Activated CD4-positive, alpha-beta T cell treated with anti-CD3 and anti-CD28 coated beads, Interleukin-2, Interleukin-4, amounts not matched to agents 100 ng/mL and 50 ng/mL, durations not matched to agents 16 hours and 8 hours (primary cell): ENCODE data around the gene RGS6.

Source experiments
- DNase-seq: peaks from one replicate; pipeline ENCODE4 v3.0.0-alpha.2; 2020; ENCODE audit warnings: low spot score

RGS6 gene

DNA sequence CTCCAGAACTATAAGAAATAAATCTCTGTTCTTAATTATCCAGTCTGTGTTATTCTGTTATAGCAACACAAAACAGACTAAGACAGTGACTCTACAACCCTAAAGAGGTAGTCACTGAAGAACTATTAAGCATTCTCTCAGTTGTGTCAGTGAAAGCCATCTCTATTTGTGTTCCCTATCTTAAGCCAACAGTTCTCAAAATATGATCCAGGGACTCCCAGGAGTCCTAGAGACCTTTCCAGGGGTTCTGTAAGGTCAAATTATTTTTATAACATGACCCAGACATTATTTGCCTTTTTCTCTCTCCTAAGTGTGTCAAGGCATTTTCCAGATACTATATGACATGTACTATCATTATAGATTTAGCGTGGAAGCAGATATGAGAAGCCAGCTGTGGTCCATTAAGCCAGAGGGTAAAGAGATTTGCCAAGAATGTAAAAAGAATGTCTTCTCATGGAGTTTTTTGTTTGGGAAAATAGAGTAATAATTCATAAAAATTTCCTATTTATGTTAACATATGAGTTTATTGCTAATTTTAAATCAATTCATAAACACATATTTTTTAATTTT is 315.8 kb downstream of the RGS6 start:
- DNase-seq = no peak

DNA sequence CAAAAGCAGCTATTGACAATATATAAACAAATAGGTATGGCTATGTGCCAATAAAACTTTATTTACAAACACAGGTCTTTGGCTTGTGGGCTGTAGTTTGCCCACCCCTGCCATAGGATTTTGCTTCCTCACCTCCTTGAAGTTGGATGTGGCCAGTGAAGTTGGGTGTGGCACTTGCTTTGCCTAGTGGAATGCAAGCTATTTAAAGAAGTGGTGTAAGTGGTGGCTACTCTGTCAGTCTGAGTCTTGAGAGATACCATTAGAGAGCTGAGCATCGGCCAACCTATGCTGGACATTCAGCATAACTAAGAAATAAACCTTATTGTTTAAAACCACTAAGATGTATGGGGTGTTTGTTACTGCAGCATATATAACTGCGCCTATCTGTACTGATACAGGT is 321.3 kb downstream of the RGS6 start:
- DNase-seq = no peak

DNA sequence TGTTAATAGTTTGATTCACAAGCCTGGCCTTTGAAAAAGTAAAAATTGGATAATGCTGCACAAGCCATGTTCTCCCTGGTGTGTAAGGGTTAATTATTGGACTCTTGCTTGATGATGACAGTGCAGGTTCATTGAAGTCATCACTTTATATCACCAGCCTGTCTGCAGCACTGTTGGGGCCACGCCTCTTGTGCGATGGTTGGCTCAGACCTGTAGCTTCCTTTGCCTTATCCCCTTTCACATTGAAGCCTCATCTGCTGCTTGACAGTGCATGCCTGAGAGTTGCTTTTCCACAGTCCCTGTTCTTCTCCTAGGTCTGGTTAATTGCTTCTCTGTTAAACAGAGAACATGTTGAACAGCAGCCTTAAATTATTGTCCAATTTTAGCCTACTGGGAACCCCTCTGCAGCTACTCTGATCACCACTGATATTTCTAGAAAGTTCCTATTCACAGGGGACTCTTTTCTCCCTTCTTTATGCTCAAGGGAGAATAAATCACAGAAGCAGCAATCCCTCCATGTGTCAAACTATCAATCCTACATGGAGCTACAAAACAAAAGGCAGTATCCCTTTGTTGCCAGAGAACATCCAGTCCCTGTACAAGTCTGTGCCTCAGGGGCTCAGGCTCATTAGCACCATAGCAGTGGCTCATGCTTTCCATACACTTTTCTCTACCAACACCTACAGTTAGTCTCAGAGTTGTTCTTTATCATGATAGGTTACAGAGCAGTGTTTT is 322.1 kb downstream of the RGS6 start:
- DNase-seq = no peak

DNA sequence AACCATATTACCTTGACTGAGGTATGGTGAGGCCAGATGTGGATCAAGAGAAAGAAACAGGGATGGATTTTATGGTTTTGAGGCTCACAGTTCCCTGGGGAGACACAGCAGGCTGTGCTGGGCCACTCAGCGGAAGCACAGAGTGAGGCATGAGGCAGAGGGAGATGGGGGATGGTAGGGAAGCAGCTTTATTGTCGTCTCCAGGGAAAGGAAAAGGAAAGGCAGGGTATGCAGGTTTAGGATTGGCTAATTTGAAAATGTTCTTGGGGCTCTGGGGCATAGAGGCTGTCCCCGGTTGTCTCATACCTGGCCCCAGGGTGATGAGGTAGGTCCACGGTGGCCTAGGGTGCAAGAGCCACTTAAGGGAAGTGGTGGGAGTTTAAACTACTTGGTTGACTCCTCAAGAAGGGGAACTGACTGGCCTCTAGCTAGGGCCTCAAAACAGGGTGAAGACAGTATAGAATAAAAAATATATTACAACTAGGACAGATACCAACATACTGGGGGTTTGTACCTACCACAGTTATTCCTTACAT is 322.8 kb downstream of the RGS6 start:
- DNase-seq = no peak

DNA sequence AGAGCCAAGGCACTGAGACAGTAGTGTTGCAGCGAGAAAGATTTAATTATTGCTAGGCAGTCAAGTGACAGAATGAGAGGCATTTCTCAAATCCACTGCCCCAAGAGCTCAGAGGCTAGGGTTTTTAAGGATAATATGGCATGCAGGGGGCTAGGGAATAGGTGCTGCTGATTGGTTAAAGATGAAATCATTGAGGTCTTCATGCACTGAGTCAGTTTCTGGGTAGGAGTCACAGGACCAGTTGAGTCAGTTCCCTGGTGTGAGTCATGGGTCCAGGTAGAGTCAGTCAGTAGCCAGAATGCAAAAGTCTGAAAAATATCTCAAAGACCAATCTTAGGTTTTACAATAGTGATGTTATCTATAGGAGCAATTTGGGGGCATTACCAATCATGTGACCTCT is 323.8 kb downstream of the RGS6 start:
- peak; percentile 15 for DNase-seq

DNA sequence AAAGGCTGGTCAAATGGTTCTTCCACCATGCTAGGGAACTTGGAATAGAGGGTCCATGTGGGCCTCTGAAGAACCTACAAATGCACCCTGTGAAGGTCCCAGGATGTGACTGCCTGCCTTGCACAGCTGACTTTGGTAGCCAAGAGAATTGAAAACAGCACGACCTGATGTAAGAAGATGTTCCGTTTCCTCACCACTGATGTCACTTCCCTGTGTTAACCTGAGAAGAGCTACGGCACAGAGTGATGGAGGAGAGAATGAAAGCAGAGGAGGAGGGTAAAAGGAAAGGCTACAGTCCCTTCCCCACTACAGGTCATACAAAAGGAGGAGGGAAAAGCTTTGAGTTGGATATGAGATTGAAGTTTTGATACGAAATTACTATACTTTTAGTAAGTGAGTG is 328.8 kb downstream of the RGS6 start:
- DNase-seq = no peak

DNA sequence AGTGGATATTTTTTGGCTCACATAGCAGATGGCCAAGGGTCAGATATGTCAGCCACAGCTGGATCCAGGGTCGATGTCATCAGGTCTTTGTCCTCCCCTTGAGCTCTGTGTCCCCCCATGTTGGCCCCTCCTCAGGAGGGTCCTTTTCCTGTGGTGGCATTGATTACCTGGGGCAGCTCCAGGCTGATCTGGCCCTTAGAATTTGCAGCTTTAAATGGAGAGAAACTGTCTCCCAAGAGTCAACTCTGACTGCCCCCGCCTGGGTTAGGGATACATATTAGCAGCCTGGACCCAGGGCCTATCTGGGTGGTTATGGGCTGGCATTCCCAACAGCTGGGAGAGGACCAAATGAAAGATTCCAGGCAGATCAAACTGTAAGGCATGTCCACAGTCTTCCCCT is 330.5 kb downstream of the RGS6 start:
- DNase-seq = no peak

DNA sequence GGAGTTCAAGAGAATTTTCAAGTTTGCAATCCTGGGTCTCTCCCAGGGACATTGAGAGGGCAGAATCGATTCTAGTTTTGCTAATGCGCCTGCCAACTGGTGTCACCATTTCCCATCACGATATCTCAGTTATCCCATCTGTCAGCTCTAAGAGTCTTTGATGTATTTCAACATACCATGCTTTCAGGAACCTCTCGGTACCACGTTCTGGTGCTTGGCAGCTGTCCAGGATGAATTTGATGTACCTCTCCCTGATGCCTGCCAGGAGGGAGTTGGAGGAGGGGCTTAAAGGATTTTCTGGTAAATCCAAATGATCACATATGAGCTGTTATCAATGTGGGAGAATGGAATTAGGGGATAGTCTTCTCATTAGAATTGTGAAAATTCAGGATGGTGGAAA is 332.5 kb downstream of the RGS6 start:
- DNase-seq = no peak

DNA sequence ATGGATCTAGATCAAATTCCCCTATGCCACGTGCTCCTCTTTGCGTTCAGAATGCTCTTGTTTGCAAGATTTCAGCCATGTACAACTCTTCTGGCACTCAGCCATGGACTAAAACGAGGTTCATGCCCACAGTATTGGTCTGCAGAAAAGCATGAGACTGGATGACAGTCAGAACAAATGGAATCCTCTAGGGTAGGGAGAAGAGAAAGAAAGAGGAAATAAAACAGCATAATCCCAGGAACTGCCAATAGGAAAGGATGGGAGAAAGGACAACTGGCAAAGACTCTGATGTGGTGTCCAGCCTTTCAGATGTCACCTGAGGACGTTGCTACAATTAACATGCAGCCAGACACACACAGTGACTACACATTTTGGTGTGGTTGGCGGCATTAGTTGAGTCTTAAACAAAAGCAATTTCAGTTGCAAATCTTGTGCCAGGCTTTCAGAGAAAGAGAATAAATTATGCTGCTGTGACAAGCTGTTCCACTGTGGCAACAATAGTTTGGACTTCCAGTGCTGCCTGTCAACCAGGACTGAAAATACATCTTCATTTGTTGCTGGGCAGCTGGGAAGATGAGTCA is 338.0 kb downstream of the RGS6 start:
- no peak for DNase-seq

DNA sequence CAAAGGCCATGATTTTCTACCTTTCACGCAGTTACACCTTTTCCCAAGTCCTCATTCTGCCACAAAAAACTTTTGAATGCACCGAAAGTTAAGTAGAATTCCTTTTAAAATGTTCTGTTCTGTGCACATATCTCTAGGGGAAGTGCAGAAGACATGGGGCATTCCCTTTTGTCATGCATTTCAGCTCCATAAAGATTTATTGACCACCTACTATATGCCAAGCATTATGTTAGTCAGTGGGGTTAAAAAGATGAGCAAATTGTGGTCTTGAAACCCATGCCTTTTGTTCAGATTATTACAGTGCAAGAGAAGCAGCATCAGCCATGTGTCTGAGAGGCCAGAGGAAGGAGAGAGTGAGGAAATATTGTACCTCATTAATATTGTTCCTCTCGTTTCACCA is 338.5 kb downstream of the RGS6 start:
- DNase-seq = no peak

DNA sequence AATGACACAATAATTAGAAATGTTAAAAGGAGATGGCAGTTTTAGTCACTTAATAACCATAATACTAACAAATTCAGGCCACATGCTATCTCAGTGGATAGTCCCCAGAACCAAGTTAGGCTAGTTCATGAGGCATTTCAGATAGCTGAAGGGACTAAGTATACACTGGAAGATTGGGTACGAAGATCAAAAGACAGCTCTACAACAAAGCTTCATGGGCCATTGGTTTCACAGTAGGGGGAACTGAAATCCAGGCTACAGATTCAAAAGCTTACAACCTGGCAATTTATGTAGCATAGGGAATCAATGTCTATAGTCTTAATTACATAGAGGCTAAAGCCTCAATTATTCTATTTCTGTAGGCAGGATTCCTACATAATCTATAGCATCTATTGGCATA is 343.0 kb downstream of the RGS6 start:
- no peak for DNase-seq

DNA sequence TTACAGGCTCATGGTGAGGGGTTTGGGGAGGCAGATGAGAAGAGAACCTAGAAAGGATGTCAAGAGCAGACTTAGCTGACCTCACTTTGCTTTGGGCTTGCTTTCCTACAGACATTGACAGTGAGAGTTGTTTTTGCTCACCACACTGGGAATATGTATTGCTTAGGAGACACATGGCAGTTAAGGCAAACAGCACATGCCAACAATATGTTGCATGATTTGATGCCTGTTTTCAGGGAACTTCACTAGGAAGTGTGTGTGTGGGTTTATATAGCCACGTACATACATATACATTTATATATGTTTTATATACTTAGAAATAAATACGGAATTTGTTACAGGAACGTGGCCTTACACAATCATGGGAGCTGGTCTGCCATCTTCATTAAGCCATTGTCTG is 346.1 kb downstream of the RGS6 start:
- DNase-seq = no peak

DNA sequence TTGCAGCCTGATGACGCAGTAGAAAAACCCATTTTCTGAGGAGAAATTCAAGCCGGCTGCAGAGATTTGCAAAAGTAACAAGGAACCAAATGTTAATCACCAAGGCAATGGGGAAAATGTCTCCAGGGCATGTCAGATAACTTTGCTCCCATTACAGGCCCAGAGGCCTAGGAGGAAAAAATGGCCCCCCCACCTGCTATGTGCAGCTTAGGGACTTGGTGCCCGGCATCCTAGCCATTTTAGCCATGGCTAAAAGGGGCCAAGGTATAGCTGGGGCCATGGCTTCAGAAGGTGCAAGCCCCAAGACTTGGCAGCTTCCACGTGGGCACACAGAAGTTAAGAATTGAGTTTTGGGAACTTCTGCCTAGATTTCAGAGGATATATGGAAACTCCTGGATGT is 351.9 kb downstream of the RGS6 start:
- DNase-seq = no peak

DNA sequence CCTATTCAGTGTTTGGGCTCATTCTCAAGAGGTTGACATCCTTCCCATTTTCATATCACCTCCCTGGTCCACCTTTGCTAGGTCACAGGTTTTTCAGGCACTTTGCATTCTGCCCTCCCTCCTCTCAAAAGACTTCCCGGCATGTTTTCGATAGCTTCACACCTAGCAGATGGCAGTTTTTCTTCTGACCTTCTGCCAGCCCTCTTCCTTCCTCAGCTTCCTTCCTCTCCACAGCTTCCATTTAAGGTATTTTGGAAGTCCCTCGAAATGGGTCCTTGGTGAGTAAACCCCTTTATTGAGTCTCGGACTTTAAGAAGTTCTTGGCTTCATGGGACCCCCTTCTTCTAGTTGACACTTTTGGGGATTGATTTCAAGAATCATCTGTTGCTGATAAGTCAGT is 358.0 kb downstream of the RGS6 start:
- DNase-seq = no peak

DNA sequence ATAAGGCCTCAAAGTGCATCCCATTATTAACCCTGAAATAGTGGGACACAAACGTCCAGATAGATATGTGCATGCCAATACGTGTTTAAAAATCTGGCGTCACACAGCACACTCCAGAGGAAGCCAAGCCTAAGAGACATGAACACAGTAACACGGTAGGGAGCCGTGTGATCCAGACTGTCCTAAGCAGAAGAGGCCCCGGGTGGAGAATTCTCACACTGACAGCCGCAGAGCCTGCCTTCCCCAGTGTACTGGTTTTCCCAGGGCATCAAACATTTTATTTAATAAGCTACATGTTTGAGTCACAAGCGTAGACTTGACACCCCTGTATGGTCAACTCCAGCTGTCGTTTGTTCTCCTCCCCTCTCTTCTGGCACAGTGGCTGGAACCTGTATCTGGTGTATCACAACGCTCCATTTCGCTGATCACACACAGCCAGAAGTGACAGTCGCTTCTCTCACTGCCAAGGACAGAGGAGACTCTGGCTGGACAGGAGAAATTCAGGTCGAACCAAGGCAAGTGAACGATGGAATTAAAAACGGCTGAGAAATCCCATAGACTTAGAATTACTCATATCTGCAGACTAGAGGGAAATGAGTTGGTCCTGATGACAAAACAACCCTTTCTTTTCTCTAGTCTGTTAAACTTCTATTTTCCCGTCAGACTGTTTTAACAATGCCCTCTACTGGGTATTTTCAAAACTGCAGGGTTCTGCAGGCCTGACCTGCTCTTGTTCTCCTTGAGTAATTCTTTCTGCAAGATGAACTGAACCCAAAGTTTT is 359.9 kb downstream of the RGS6 start:
- DNase-seq = peak; percentile 61

DNA sequence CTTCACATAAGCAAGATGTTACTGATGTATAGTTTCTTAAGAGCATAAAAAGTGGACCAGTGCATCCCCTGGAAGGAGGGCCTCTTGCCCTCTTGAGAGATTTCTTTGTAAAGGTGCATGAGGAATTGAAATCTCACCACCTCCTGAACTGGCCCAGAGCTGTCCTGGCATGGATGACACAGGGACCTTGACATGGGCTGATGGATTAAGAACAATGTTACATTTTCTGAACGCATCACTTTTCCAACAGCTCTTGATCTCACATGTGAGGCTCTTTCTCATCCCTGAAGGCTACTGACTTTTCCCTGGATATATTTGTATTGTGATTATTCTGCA is 360.4 kb downstream of the RGS6 start:
- DNase-seq = no peak

DNA sequence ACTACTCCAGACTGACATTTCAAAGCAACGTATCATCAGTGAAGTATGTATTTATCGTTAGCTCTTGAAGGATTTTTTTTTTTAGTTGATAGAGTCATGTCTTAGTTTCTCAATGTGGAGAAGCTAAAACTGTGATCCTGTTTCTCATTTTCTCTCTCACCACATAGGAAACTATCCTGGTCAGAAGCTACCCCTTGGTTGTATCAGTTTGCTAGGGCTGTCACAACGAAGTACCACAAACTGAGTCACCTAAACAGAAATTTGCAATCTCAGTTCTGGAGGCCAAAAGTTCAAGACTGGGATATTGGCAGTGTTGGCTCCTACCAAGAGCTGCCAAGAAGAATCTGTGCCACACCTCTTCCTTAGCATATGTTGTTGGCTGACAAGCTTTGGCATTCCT is 369.1 kb downstream of the RGS6 start:
- no peak for DNase-seq

DNA sequence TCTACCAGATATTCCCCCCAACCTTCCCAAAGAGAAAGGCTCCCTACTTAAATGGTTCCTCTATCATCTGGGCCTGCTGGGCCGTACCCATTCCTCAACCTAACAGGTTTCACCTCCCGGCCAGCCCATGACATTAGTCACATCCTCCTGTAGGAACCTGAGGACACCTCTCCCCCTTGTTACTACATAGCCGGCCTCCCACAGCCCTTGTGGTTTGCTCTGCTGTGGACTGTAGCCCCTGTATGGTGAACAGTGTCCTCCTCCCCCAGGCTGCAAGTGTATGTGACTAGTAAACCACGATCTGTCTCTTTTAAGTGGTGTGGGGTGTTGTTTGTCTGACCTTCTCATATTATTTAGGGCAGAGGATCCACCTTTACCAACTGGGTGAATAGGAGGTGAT is 371.7 kb downstream of the RGS6 start:
- no peak for DNase-seq

DNA sequence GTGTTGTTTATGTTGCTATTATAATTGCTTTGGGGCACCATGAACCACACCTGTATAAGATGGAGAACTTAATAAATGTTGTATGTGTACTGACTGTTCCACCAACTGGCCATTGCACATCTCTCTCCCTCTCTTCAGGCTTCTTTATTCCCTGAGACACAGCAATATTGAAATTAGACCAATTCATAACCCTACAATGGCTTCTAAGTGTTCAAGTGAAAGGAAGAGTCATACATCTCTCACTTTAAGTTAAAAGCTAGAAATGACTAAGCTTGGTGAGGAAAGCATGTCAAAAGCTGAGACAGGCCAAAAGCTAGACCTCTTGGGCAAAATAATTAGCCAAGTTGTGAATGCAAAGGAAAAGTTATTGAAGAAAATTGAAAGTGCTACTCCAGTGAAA is 373.3 kb downstream of the RGS6 start:
- DNase-seq = peak; percentile 64

DNA sequence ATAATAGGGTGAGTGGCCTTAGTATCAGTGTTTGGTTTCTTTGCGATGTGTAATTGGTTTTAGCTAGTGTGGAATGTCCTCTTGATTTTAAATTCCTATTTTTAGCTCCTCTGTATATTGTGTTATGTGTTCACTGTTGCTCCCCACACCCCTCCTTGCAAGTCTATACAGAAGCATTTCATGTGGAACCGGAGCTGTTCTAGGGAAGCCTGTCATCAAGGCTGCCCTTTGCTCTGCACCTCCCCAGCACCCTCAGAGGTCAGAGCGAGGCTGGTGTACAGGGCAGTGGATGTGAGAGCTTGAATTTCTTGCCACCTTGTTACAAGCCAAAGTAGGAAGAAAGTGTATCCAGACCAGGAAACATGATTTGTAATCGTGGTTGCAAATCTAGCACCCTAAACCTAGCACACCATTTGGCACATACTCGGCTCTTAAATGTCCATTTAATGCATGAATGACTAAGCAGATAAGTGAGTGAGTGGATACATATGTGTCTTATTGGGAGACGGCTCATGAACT is 376.8 kb downstream of the RGS6 start:
- no peak for DNase-seq

DNA sequence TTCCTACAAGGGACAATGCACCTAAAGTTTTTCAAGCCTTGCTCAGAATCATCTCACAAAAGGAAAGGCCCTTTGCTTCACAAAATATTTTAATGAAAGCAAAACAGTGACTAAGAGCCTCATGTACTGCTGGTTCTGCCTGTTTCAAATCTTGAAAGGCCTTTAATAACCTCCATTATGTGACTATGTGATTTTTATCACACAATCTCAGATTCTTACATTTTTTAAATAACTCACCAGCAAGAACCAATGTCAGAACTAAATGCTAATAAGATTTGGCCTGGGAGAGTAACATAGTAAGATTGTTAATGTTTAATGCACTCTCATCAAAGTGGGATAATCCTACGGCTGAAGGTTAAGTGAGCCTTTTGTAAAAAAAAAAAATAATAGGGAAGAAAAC is 378.9 kb downstream of the RGS6 start:
- no peak for DNase-seq

DNA sequence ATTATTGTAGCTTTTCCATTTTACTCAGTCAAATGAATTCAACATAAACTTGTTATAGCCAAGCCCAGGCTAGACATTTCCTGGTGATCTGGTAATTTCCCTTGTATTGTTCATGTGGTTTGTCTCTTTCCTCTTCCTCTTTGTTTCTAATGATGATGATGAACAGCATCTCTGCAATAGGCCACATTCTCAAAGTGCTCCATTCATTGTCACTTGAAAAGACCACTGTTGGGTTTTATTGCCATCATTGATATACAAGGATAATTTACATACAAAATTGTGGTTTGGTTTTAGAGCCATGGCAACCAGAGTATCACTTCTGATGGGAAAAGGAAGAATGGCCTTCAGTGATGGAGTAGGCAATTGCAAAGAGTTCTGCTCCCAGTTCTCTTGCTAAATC is 379.3 kb downstream of the RGS6 start:
- DNase-seq = no peak
